Measurements from ENCODE around the gene SDK2.
"Not testable (repeated sequence)": the region's sequence is repeated elsewhere in the genome, so short reads cannot be mapped to it uniquely, and the experiment has no call there.

SDK2 gene

GRCh38 chr17:73334771-73335513 is 309.3 kb downstream of the SDK2 start:
- no peak for DNase-seq

GRCh38 chr17:73333445-73333844 is 310.8 kb downstream of the SDK2 start:
- DNase-seq = not testable (repeated sequence)

GRCh38 chr17:73331060-73331459 is 313.2 kb downstream of the SDK2 start:
- no peak for DNase-seq

- DNase-seq = no peak
Measured at GRCh38 chr17:73327676-73328075, 316.6 kb downstream of the SDK2 start.

GRCh38 chr17:73325527-73325842 is 318.8 kb downstream of the SDK2 start:
- DNase-seq = peak; percentile 68

- DNase-seq = no peak
Measured at GRCh38 chr17:73324711-73325526, 319.3 kb downstream of the SDK2 start.

- DNase-seq = no peak
Measured at GRCh38 chr17:73324160-73324475, 320.1 kb downstream of the SDK2 start.

- DNase-seq = peak; percentile 15
Measured at GRCh38 chr17:73323409-73324159, 320.7 kb downstream of the SDK2 start.

- no peak for DNase-seq
Measured at GRCh38 chr17:73320601-73321264, 323.5 kb downstream of the SDK2 start.

GRCh38 chr17:73319766-73320165 is 324.5 kb downstream of the SDK2 start:
- DNase-seq = no peak

- DNase-seq = peak; percentile 49
Measured at GRCh38 chr17:73318836-73319235, 325.4 kb downstream of the SDK2 start.

- DNase-seq = no peak
Measured at GRCh38 chr17:73318427-73318813, 325.8 kb downstream of the SDK2 start.

- DNase-seq = peak; percentile 16
Measured at GRCh38 chr17:73317513-73318426, 326.5 kb downstream of the SDK2 start.

- no peak for DNase-seq
Measured at GRCh38 chr17:73316919-73317505, 327.2 kb downstream of the SDK2 start.

- no peak for DNase-seq
Measured at GRCh38 chr17:73315471-73315870, 328.8 kb downstream of the SDK2 start.

GRCh38 chr17:73313526-73314127 is 330.6 kb downstream of the SDK2 start:
- peak; percentile 9 for DNase-seq

GRCh38 chr17:73312887-73313286 is 331.4 kb downstream of the SDK2 start:
- DNase-seq = not testable (repeated sequence)

- DNase-seq = peak; percentile 93
Measured at GRCh38 chr17:73311781-73312641, 332.2 kb downstream of the SDK2 start, which contains the start of gene CDC42EP4. CDC42EP4 (minus strand) TSS chr17:73312001; CDS start chr17:73286500, 25,501 bp downstream.

- no peak for DNase-seq
Measured at GRCh38 chr17:73311428-73311780, 332.8 kb downstream of the SDK2 start.
